Measurements from ENCODE around the gene PRSS21. TPM values are rescaled to one million over a fixed set of nuclear protein-coding genes. Genes with fewer than 3 reads are reported as not detected.

Gene PRSS21
- polyA plus RNA-seq, 4 donors = not detected

DNA sequence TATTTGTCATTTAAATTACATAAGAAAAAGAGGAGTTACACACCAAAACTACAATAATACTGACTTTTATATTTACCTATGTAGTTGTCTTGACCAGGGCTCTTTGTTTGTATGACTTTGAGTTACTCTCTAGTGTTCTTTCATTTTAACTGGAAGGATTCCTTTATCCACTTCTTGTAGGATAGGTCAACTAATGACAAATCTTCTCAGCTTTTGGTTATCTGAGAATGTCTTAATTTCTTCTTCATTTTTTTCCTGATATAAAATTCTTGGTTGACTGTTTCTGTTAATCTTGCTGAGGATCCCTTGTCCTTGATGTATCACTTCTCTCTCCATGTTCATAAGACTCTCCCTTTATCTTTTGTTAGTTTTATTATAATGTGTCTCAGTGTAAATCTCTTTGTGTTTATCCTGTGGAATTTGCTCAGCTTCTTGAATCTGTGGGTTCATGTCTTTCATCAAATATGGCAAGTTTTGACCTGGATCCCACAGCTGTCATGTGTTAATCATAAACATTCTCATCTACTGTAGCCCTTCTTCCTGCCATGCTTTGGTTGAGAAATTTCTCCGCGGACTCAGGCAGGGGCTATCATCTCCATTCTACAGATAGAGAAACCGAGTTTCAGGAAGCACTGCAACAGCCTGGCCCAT is 13.4 kb upstream of the PRSS21 start:
- DNase-seq (ENCODE audit: low read depth in 4 of 4, low spot score in 2 of 4) = no peak

DNA sequence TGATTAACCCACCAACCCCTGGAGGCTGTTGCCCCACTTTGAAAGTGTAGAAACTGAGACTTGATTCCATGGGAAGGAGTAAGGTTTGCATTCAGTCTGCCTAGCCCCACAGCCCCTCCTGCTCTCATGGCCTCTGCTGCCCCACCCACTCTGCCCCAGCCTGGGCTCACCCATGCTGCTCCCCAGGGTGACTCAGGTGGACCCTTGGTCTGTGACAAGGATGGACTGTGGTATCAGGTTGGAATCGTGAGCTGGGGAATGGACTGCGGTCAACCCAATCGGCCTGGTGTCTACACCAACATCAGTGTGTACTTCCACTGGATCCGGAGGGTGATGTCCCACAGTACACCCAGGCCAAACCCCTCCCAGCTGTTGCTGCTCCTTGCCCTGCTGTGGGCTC is 12.3 kb upstream of the PRSS21 start:
- no peak for DNase-seq (ENCODE audit: low read depth in 4 of 4, low spot score in 2 of 4)

DNA sequence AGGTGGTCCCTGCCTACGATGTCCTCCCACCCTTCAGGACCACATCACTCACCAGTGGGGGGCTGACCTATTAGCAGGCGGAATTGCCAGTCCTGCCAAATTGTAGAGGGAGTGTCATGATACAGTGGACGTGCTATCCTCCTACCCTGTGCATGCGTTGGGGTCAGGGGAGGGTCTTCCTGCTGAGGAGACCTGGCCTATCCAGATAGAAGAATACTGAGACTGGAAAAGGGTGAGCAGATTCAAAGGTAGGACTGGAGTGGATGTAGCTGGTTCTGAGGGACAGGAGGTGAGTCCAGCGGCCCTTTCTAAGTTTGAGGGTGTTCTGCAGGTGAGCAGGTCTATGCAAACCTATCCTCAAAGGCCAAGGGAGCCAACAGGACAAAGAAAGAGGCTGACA is 10.8 kb upstream of the PRSS21 start:
- no peak for DNase-seq (ENCODE audit: low read depth in 4 of 4, low spot score in 2 of 4)

DNA sequence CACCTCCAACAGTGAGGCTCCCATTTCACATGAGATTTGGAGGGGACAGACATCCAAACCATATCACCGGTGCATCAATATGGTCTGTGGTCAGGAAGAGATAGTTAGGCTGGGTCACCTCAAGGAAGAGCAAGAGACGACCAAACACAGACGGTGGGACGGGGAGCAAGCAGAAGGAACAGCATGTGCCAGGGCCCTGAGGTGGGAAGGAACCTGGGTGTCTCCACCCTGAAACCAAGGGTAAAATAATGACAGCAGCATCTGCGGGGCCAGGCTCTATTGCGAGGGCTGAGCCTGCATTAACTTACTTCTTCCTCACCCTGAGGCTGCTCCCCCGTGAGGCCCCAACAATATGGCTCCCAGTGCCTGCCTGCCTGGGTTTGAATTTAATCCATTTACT is 8.9 kb upstream of the PRSS21 start:
- DNase-seq (ENCODE audit: low read depth in 4 of 4, low spot score in 2 of 4) = no peak

DNA sequence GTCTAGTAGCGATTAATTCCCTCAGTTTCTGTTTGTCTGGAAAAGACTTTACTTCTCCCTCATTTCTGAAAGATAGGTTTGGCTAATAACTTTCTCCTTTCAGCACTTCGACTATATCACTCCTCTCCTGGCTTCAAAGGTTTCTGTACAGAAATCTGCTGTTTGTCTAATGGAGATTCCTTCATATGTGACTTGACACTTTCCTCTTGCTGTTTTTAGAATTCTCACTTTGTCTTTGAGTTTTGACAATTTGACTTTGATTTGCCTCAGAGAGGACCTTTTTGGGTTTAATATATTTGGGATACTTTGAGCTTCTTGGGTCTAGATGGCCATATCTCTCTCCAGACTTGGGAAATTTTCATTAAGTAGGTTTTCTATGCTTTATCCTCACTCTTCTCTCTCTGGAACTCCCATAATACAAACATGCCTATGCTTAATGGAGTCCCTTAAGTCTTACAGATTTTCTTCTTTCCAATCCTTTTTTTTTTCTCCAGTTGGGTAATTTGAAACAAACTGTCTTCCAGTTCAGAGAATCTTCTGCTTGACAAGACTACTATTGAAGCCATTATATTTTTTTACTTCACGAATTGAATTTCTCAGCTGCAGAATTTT is 7.8 kb upstream of the PRSS21 start:
- DNase-seq (ENCODE audit: low read depth in 4 of 4, low spot score in 2 of 4) = no peak

DNA sequence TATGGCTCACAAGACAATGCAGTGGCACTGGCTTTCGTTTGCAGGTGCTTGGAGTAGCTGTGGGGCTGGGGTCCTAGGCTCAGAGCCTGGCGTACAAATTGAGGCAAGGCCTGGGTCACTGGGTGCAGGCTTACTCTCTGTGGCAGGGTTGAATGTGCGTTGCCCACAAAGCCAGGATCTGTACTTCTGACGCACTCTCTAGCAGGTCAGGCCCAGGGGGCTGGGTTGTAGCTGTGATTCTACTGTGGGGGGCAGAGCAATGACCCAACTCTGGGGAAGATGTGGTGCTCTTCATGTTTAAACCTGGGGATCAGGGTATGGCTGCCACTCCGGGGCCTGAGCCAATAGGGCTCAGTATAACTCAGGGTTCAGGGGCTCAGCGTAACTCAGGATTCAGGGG is 6.4 kb upstream of the PRSS21 start:
- no peak for DNase-seq (ENCODE audit: low read depth in 4 of 4, low spot score in 2 of 4)

DNA sequence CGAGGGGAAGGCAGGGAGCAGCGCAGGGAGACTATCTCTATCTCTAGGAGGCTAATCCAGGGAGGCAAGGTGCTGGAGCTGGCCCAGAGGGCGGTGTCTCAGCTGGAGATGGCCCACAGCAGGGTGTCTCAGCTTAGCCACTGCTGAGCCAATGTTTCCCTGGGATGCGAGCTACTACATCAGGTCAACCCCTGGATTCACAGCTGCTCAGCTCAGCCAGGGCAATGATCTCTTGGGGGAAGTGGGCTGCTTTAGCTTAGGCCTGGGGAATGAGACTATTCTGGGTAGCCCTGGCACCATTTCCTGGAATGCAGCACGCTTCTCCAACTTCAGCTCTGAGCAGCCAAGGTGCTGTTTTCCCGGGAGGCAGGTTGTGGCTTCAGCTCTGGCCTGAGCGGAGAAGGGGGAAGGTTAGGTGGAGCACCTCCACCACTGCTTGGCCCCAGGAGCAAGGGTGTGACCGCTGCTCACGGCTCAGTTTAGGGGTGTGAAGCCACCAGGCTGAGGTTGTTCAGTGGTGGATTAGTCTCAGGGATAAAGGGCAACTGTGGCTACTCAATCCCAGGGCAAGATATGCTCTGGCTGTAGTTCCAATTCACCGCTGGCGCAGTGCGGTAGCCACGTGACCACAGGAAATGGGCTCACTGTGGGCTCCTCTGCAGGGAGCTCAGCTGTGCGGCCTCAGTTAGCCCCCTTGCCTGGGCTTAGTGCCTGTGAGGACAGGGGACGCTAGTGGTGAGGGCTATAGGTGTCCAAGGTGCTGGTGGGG is 5.2 kb upstream of the PRSS21 start:
- no peak for DNase-seq (ENCODE audit: low read depth in 4 of 4, low spot score in 2 of 4)

DNA sequence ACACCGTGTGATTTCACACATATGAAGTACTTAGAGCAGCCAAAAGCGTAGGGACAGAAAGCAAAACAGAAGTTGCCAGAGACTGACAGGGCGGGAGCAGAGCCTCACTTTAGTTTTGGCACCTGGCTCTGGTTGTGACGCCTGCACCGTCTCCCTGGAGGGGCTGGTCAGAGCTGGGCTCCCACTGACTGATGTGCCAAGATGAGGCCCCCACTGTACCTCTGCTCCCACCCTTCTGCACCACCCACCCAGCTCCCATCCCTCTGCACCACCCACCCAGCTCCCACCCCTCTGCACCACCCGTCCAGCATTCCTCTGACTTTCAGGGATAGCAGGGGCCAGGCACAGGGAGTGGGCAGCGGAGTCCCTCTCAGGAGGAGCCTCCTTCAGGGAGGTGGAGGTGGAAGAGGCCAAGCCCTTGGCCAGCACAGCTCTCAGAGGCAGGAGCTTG is 3.2 kb upstream of the PRSS21 start:
- DNase-seq (ENCODE audit: low read depth in 4 of 4, low spot score in 2 of 4) = no peak

DNA sequence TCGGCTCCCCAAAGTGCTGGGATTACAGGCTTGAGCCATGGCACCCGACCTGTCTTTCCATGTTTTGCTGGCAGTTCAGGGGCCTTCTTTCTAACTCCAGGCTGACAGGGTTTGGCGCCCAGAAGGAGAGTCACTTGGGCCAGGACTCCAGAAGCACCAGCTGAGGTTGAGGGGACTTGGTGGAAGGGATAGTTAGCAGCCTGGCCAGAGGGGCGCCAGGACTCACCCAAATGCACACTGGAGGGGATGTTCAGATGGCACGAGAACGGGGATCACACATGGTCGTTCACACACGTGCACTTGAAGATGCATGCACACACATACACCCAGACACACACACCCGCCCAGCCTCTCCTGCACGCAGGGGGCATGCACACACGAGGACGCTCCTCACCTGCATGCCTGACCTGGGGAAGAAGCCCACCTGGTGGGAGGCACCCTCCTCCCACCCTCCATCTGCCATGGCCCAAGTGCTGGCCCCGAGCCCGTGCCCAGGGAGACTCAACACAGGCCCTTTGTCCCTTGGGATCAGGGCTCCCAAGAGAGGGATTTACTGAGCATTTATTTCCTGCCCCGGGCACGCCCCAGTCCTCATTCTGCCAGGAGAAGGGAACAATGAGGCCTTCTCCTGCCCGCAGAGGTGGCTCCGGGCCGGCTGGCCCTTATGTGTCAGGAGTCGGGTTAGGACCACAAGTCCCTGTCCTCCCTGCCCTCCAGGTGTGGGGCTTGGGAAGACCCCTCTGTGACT is 2.3 kb upstream of the PRSS21 start:
- DNase-seq (ENCODE audit: low read depth in 4 of 4, low spot score in 2 of 4) = no peak

DNA sequence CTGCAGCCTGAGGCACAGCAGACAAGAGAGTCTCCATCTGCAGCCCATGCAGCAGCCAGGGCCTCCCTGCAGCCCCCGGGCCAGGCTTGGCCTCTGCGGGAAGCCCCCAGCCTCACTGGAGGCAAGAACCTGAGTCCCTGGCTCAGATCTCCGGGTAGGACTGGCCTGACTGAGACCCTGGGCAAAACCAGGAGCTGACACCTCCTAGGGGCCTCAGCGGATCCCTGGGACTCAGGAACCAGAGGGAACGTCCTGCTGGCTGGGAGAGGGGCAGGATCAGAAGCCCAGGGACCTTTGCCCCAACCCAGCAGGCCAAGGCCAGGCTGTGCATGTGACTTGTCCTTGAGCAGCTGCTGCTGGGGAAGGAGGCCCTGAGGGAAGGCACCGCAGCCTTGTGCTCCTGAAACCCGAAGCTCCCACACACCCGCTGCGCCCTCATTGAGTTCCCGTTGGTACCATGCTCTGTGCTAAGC is 1.7 kb upstream of the PRSS21 start:
- no peak for DNase-seq (ENCODE audit: low read depth in 4 of 4, low spot score in 2 of 4)

DNA sequence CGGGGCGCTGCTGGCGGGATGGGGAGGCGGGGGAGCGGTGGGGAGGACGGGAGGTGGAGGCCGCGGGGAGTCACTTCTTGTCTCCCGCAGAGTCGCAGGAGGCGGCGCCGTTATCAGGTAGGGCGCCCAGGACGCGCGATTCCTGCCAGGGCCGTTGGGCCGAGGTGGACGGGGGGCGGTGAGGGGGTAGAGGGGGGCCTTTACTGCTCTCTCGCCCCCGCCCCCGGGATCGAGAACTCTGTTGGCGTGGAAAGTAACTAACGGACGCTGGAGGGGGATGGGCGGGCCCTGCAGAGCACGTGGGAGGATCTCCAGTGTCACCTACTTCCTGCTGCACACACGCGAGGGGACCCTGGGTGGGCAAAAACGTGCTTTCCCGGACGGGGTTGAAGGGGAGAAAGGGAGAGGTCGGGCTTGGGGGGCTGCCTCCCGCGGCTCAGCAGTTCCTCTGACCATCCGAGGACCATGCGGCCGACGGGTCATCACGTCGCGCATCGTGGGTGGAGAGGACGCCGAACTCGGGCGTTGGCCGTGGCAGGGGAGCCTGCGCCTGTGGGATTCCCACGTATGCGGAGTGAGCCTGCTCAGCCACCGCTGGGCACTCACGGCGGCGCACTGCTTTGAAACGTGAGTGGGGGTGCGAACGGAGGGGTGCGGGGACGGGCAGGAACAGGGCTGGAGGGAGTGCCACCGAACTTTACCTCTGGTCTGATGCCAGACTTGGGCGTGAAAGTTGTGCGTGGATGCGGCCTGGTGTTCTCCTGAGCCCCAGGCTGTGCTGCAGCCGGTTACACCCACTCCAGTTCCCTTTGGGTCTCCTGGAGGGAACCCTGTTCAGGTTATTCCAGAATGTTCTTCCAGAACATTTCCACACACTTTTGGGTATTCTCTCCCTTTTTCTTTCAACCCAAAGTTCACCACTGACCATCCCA is 569 bp downstream of the PRSS21 start:
- no peak for DNase-seq (ENCODE audit: low read depth in 4 of 4, low spot score in 2 of 4)

DNA sequence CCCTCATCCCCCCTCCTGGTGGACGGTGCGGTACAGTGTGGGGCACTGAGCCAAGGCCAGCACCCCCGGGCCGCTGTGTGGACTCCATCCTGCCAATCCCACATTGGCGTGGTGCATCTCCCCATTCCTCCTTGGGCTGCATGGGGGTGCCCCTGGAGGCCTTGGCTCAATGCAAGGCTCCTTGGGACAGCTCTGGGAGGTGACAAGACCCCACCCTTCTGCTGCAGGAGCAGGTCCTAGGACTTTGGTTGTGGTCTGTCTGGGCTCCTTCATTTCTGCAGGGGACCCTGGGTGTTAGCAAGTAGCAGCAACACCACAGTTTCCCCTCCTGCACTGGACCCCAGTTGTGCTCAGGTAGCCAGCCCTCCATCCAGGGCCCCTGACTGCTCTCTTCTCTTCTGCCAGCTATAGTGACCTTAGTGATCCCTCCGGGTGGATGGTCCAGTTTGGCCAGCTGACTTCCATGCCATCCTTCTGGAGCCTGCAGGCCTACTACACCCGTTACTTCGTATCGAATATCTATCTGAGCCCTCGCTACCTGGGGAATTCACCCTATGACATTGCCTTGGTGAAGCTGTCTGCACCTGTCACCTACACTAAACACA is 1.3 kb downstream of the PRSS21 start:
- no peak for DNase-seq (ENCODE audit: low read depth in 4 of 4, low spot score in 2 of 4)

DNA sequence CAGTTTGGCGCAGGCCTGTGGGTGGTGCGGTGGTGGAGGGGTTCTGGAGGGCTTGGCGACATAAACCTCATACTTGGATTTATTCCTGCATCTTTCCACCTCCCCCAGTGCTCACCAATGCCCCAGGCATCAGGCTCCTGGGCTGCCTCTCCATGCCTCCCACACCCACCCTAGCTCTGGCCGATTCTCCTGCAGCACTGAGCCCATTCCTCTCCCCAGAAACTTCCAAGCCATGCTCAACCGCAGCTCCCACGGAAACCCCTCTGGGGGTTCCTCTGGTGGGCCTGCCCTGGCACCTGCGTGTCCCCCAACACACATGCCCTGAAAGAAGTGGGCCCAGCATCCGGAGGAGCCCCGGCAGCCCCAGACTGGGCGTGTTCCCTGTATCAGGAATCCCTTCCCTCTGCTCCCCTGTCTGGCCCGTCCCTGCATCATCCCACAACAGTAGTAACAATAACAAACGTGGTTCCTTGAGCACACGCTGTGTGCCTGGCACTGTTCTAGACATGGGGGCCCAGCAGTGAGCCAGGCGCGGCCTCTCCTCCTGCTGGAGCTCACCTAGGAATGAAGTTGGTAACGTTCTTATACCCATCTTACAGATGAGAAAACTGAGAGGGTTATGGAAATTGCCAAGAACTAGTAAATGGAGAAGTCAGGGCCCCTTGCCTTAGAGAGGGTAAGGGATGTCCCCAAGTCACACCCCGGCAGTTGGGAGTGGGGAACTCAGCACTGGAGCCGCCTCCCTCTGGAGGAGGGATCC is 2.3 kb downstream of the PRSS21 start:
- no peak for DNase-seq (ENCODE audit: low read depth in 4 of 4, low spot score in 2 of 4)

DNA sequence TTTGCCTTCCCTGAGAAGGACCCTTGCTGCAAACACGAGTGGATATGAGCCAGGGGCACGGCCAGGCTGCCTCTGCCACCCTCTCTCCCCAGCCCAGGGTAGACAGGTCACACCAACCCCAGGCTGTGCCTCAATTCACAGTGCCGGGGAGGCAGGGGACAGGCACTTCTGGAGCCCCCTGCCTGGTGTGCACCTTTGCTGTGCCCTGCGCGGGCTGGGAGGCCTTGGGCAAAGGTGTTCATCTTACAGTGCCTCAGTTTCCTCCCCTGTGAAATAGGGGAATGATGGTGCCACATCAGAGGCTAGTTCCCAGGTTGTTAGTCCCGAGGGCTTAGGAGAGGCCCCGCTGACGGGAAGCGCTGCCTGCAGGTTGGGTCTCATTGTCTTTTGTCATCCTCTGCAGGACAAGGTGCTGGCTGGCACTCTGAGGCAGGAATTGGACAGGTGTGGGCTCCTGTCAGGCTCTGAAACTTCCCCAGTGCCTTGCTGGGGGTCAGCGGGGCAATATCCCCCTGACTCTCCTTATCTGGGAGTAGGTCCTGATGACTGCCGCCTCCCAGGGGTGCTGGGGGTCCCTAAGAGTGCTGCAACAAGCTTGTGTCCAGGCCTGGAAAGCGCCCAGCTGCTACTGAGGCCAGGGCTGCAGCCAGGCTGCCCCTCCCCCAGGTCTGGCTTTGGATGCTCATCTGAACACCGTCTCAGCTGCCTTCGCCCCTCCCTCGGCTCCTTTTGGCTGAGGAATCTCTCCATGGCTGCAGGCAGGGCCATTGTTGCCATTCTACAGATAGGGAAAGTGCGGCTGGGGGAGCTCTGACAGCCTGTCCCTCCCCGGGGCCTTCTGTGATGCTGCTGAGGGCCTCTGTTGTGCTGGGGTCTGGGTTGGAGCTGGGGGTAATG is 3.1 kb downstream of the PRSS21 start:
- DNase-seq (ENCODE audit: low read depth in 4 of 4, low spot score in 2 of 4) = no peak

DNA sequence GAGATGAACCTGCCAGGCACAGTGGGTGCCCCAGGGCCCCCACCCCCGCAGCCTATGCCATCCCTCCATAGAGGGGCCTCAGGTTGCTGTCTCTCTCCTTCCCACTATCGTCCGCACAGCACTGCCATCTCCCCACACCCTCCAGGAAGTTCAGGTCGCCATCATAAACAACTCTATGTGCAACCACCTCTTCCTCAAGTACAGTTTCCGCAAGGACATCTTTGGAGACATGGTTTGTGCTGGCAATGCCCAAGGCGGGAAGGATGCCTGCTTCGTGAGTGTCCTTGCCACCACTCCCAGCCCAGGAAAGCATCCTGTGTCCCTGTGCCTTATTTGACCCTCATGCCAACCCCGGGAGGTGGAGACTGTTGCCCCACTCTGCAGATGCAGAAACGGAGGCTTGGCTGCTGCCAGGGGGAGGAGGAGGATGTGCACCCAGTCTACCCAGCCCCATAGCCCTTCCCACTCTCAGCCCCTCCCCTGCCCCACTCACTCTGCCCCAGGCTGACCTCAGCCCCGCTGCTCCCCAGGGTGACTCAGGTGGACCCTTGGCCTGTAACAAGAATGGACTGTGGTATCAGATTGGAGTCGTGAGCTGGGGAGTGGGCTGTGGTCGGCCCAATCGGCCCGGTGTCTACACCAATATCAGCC is 3.9 kb downstream of the PRSS21 start:
- no peak for DNase-seq (ENCODE audit: low read depth in 4 of 4, low spot score in 2 of 4)

DNA sequence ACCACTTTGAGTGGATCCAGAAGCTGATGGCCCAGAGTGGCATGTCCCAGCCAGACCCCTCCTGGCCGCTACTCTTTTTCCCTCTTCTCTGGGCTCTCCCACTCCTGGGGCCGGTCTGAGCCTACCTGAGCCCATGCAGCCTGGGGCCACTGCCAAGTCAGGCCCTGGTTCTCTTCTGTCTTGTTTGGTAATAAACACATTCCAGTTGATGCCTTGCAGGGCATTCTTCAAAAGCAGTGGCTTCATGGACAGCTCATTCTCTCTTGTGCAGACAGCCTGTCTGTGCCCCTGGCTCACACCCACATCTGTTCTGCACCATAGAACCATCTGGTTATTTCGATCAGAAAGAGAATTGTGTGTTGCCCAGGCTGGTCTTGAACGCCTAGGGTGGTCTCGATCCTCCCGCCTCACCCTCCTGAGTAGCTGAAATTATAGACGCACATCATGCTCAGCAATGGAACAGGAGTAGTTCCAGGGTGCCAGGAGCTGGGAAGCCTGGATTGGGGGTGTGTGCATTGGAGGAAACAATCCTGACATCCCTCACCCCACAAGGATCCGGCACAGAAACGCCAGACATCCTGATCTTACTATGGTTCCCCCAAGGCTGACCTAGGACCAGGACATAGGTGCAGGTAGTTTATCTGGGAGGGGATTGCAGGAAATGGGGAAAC is 4.6 kb downstream of the PRSS21 start:
- no peak for DNase-seq (ENCODE audit: low read depth in 4 of 4, low spot score in 2 of 4)

DNA sequence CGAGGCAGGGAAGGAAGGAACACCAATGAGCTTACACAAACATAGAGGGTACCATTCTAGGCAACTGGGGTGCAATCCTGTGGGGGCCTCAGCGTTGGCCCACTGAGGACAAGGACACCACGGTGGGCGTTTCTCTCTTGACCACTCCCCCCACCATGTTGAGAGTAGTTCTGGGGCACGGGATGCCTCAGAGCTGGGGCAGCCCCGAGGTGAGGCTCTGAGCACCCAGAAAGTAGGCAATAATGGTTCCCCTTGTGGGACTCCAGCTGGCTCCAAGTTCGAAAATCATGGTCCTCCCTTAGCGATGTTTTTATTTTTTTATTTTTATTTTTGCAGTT is 5.1 kb downstream of the PRSS21 start:
- no peak for DNase-seq (ENCODE audit: low read depth in 4 of 4, low spot score in 2 of 4)
